HL-60/S4 treated with phorbol 12-myristate 13-acetate at 8.2 ng/mL for 4 days and 3 days (cell line): ENCODE results near the gene RNF133.
"Not testable (repeated sequence)": the region's sequence is repeated elsewhere in the genome, so short reads cannot be mapped to it uniquely, and the experiment has no call there.

Experiments
- in situ Hi-C: fragments of 300-500 bp; cut with MboI; formaldehyde crosslinking; loops from 2 replicates; pipeline ENCODE4 v1.15.0; 2022; ENCODE audit warnings: low sequenced_read_pairs

Gene RNF133

DNA sequence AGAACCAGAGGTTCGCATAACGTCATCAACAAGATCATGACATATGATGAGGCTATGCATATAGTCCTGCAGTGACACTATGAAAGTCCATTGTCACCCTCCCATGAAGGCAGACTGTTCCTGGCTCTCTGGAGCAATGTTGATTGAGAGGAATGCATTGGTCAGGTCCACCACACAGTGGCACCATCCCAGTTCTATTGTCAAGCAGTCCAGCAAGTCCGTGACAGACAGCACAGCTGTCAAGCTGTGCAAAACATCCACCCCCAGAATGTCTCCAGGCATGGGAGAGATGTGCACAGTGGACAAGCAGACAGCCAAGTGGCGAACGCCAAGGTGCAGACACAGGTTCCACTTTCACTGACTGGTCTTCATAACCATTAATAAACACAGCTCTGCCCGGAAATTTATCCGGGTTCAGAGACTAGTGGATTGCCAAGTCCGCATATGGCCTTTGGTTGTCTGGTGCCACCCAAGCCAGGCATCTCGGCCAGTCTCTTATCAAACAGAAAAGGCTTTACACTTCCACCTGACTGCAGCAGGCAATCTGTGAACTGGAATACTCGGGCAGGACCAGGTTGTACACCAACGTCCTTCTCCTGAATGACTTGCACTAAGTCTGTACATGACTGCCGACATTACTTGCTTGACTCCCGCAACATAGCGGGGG lies 7.2 kb downstream of the RNF133 start:
- in situ Hi-C loops, result no loop called here

DNA sequence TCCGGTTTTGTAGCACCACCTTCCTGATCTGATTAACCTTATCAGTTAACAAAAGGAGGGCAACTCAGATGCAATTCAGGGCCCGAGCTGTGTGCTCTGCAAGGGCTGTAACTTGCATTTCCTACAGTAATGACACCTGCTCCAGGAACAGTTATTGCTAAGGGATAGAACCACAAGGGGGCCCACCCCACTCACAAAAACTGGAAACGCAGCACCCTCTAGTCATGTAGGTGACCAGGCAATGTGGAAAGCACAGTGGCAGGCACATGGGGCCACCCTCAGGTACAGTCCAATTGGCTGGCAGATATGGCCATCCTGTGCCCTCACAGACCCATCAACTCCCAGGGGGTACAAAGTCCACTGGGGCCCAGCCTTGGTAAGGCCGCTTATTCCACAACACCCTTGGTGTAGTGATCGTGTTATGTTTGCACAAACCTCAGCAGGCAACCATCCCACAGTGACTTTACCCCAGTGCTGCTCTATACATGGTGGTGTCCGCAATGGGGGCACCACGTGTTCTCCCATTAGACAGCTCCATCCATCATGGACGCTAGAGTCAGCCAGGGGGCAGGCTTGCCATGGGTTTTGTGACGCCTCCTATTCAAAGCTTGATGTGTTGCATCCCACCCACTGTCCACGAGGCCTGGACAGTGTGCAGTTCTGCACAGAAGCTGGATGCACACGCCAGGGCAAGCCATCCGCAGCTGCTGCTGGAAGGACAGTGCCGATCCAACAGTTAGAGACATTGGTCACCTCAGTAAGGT lies 9.4 kb downstream of the RNF133 start:
- in situ Hi-C loops, result no loop called here

DNA sequence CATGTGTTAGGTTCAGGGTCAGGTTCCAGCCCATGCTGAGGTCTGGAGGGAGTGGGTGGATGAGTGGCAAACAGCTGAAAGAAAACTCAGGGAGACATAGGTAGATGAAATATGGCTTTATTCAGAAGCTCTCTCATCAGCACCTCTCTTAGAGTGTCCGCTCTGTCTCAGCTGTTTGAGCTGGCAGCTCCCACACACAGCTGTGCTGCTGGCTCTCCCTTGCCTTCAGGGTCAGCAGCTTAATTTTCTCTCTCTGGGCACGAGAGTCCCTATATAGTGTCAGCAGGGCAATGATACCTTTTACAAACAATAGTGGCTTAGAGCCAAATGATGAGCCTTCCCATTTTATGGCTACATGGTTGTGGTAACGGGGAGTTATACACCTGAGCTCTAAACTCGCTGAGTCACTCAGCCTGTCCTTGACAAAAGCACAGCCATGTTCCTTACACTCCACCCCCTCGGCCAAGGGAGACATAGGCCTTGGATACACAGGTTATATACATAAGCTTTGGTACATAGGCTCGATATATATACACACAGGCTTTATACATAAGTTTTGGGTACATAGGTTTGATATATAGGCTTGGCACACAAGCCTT lies 10.4 kb downstream of the RNF133 start:
- in situ Hi-C loops, result no loop called here

DNA sequence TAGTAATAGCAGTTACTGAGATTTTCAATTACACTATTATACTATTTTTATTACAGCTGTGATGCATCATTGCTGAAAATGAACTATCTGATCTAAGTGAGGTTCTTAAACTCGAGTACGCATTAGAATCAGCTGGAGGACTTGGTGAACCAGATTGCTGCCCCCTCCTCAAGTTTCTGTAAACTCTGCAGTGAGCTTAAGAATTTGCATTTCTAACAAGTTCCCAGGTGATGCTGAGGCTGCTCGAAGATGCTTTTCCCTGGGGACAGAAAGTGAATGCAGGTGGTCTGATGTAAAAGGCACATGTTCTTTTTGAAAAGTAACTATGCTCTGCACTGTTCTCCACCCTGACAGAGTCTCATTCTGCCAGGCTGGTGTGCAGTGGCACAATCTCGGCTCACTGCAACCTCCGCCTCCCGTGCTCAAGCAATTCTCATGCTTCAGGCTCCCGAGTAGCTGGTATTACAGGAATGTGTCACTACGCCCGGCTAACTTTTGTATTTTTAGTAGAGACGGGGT lies 12.5 kb downstream of the RNF133 start:
- in situ Hi-C loops, result no loop called here

DNA sequence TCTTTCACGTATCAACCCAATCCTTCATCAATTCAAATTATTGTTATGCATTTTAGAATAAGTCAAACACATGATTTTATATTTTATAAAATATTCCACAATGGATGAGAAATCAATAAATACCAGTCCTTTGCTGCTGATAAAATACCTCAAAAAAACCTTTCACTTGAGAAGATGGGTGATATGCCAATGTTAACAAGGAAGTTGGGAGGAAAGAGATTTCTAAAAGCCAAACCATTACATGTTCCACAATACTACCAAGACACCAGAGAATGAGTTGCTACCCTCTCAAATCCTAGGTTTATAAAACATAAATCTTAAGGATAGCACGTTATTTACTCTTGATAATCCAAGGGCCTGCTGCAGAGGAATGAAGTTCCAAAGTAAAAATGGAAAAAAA lies 14.4 kb downstream of the RNF133 start:
- in situ Hi-C loops, result no loop called here

DNA sequence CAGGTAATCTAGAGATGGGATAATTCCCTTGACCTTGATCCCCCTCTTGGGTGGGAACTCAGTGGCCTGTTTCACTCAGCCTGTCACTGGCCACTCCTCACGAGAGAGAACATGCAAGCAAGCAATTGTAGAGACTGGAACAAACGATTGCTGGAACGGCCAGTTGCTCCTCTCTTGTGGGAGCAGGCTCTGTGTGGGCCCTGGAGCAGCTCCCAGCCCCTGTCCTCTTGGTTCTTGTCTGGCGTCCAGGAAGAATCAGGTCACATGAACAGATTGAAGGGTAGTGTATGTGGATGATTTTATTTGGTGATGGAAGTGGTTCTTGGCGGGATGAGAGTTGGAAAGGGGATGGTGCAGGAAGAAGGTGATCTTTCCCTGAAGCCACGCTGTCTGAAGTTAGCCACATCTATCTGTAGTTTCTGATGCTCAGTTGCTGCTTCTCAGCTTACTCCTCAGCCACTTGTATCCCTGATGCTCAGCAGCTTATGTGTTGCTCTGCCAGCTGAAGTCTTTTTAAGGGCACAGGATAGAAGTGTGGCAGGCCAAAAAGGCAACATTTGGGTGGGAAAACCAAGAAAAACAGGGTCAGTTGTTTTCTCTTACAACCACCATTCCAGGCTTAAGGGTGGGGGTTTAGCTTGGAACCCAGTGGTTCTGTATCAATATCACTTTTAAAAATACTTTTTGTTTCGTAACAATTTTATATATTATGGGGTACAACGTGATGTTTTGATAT lies 15.9 kb downstream of the RNF133 start:
- in situ Hi-C loops, result no loop called here

DNA sequence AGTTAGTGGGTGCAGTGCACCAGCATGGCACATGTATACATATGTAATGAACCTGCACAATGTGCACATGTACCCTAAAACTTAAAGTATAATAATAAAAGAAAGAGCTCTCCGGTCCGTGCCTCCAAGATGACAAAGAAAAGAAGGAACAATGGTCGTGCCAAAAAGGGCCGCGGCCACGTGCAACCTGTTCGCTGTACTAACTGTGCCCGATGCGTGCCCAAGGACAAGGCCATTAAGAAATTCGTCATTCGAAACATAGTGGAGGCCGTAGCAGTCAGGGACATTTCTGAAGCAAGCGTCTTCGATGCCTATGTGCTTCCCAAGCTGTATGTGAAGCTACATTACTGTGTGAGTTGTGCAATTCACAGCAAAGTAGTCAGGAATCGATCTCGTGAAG lies 17.7 kb downstream of the RNF133 start:
- in situ Hi-C loops, result not testable (repeated sequence)

DNA sequence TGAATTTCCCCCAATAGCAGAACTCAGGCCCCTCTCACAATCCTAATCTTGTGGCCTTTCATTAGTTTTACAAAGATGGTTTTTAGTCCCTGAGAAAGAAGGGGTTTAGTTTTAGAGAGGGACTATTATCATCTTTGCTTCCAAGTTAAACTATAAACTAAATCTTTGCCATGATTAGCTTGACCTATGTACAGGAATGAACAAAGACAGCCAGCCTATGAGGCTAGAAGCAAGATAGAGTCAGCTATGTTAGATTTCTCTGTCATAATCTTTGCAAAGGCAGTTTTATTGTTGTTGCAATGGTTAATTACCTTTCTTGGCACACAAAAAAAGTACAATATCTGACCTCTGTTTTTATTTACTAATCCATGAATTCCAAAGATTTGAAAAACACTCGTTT lies 19.1 kb downstream of the RNF133 start:
- in situ Hi-C loops, result no loop called here

DNA sequence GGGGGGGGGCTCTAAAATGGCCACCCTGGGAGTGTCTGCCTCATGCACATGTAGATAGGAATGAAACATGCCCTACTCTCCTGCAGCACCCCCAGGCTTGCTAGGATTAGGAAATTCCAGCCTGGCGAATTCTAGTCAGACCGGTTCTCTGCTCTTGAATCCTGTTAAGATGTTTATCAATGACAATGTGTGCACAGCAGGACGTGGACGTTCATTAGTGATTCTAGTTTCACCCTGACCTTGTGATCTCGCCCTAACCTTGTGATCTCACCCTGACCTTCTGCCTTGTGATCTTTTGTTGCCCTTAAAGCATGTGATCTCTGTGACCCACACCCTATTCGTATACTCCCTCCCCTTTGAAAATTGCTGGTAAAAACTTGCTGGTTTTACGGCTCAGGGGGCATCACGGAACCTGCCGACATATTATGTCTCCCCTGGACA lies 19.6 kb downstream of the RNF133 start:
- in situ Hi-C loops, result not testable (repeated sequence)

DNA sequence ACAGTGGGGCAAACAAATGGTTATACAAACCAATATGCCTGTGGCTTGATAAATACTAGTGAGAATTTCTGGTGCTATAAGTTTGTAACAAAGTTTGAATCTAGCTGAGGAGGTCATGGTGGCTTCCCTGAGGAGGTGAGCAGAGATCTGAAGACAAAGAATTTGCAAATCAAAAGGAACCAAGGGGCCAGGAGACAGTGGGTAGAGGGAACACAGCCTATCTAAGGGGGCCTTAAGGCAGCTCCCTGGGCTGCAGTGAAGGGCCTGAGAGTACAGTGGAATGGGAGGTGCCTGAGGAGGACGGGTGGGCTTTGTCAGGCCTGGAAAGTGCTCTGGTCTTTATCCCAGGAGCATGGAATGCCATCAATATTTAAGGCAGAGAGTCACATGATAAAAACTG lies 21.8 kb downstream of the RNF133 start:
- in situ Hi-C loops, result no loop called here

DNA sequence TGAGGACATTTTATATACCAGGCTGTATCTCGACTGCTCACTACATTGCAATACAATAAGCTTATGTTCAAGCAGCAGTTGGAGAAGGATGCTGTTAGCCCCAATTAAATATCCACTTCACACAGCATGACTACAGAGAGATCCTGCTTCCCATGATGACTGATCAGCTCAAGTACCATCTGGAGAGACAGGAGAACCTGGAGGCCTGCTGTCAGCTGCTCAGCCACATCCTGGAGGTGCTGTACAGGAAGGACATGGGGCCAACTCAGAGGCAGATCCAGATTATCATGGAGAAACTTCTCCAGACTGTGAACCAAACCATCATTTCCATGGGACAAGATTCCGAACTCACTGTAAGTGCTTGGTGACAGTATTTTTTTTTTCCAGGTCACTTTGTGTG lies 22.5 kb downstream of the RNF133 start:
- in situ Hi-C loops, result no loop called here

DNA sequence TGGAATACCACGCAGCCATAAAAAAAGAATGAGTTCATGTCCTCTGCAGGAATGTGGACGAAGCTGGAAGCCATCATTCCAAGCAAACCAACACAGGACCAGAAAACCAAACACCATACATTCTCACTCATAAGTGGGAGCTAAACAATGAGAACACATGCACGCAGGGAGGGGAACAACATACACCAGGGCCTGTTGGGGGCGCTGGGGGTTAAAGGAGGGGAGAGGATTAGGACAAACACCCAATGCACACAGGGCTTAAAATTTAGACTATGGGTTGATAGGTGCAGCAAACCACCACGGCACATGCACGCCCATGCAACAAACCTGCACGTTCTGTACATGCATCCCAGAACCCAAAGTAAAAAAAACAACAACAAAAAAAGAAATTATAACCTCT lies 23.3 kb downstream of the RNF133 start:
- in situ Hi-C loops, result no loop called here

DNA sequence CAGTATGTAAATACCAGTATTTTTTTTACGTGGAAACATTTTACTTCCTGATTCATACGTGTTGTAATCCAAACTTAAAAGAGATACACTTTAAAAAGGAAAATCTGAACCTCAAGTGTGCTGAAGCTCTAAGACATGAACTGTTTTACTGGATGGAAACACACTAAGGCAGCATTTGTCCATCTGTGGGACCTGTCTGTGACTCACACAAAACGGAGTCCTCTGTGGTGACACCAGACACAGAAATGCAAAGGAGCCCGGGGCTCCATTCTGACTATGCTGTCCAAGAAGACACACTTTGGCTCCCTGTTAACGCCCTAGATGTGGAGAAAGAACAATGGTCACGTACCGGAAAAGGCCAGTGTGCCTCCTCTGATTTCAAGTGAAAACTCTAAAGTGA lies 23.9 kb downstream of the RNF133 start:
- in situ Hi-C loops, result no loop called here

DNA sequence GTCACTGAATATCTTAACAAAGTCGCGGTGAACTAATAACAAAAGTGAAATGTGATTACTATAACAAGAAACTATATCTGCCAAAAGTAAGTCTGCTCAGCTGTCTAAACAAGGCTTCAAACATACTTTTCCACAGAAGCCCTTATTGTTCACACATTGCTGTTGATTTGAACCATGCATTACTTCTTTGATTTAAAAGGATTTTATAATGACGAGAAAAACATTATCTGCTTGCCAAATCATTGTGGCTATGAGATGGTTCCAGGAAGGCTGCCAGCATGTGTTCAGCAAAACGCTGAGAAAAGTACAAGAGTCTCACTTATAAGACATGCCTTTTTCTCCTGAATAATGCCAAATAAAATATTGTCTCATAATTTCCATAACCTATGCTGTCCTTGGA lies 24.4 kb downstream of the RNF133 start:
- in situ Hi-C loops, result no loop called here

DNA sequence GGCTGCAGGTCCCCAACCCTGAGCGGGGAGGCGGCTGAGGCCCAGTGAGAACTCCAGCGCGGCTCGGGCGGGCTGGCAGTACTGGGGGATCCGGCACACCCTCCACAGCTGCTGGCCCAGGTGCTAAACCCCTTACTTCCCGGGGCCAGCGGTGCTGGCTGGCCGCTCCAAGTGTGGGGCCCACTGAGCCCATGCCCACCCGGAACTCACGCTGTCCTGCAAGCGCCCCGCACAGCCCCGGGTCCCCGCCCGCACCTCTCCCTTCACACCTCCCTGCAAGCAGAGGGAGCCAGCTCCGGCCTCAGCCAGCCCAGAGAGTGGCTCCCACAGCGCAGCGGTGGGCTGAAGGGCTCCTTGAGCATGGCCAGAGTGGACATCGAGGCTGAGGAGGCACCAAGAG lies 25.0 kb downstream of the RNF133 start:
- in situ Hi-C loops, result no loop called here

DNA sequence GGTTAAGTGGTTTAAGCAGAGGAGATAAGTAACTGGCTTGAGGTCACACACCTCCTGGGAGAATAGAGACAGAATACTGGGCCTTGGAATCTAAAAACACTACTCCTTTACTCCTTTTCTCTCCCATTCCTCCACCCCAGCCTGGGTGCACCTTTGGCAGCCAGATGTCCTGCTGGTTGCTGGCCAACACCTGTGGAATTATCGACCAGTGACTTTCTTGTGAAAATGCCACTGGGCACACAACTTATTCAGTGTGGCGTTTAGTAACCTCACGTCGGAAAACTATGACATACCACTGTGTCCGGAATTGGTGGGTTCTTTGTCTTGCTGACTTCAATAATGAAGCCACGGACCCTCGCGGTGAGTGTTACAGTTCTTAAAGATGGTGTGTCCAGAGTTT lies 26.4 kb downstream of the RNF133 start:
- in situ Hi-C loops, result no loop called here

DNA sequence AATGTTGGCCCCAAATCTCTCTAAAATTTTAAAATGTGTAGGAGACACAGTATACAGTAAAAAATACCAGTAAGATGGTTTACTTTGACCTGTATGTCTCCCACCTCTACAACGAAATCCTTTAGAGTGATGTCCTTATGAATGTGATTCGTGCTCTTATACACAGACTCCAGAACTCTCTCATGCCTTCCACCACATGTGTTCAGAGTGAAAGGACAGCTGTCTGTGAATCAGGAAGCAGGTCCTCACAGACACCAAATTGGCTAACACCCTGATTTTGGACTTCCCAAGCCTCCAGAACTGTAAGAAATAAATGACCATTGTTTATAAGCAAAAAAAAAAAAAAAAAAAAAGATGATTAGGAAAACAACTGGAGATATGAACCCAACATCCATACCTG lies 35.2 kb downstream of the RNF133 start:
- in situ Hi-C loops, result no loop called here

DNA sequence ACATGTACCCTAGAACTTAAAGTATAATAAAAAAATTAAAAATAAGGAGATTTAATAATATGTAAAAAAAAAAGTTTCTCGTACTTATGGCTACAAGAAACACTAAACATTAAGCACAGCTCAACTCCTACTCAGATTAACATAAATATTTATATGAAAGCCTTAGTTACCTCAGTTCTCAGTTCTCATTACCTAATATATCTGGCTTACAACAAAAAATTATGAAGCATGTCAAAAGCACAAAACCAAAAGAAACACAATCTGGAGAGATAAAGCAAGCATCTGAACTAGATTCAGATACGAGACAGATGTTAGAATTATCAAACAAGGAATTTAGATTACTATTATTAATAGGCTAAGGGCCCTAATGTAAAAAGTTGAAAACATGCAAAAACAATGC lies 40.1 kb downstream of the RNF133 start:
- in situ Hi-C loops, result no loop called here

DNA sequence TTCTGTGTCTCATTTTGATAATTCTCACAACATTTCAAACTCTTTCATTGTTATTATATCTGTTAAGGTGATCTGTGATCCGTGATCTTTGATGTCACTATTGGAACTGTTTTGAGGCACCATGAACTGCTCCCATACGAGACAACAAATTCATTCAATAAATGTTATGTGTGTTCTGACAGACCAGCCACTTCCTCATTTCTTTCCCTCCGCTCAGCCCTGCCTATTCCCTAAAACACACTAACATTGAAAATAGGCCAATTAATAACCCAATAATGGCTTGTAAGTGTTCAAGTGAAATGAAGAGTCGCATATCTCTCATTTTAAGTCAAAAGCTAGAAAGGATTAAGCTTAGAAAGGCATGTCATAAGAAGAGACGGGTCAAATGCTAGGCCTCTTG lies 45.2 kb downstream of the RNF133 start:
- in situ Hi-C loops, result no loop called here

DNA sequence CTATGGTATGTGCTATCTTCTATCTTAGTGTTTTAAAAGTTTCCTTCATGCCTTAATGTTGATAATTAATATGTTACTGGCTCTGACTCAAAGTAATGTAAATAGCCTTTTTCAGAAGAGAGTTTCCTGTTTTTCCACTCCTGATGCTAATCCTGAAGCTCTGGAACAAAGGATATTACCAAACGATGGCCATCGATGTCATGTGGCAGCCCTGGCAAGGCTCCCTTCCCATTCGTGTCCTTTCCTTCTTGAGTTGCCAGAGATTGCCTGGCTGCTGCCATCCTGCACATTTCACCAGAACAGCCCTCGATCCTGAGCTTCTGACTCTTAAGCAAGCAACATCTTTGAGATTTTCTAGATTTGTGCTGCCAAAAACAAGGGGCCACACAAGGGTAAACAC lies 46.0 kb downstream of the RNF133 start:
- in situ Hi-C loops, result no loop called here

DNA sequence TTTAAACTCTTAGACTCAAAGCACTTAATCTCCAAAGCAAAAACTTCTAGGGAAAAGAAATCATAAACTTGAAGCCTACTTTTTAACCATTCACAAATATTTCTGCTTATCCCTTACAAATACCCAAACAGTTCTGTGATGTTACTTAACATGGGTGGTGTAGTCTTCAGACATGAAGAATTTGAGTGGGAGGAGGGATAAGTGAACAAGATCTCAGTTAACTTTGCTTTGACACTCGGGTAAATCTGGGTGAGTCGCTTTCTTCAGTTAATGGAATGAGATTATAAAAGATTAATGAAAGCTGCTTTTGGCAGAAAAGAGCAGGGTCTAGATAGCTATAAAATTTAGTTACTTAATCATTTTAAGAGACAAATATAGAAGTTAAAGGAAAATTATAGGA lies 47.5 kb downstream of the RNF133 start:
- in situ Hi-C loops, result no loop called here
